Stimulated activated CD8-positive, alpha-beta memory T cell treated with anti-CD3 and anti-CD28 coated beads, Interleukin-4, amount 100 ng/mL, for 48 hours (primary cell): ENCODE results near the gene ARHGEF12.

Experiments
- DNase-seq: peaks from one replicate; pipeline ENCODE4 v3.0.0-alpha.2; 2020

The ARHGEF12 gene

DNA sequence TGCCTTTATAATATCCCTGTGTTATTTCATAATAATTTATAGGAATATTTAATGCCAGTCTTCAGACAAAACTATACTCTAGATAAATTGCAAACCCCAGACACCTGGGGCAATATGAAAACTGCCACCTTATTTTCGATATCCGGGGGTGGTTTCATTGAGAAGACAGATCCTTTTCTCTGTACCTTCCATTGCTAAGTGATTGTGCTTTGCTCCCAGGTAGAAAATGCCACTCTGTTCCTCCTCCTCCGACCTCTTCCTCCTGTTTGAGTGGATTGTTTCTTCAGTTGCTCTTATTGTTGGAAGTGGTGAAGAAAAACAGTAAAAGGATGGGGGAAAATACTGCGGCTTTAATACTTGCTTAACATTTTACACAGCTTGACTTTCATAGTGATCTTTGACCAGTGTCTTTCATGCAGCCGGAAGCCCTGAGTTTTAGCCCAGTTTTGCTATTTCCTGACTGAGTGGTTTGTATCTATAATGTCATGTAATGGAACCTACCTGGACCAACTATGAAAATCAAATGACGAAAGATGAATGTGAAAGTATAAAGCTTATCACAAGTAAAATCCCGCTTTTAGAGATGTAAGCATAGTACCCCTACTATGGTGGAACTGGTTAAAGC, 169.7 kb downstream of the ARHGEF12 start:
- DNase-seq = no peak

GRCh38 chr11:120509346-120510053, 173.3 kb downstream of the ARHGEF12 start:
- DNase-seq = no peak

DNA sequence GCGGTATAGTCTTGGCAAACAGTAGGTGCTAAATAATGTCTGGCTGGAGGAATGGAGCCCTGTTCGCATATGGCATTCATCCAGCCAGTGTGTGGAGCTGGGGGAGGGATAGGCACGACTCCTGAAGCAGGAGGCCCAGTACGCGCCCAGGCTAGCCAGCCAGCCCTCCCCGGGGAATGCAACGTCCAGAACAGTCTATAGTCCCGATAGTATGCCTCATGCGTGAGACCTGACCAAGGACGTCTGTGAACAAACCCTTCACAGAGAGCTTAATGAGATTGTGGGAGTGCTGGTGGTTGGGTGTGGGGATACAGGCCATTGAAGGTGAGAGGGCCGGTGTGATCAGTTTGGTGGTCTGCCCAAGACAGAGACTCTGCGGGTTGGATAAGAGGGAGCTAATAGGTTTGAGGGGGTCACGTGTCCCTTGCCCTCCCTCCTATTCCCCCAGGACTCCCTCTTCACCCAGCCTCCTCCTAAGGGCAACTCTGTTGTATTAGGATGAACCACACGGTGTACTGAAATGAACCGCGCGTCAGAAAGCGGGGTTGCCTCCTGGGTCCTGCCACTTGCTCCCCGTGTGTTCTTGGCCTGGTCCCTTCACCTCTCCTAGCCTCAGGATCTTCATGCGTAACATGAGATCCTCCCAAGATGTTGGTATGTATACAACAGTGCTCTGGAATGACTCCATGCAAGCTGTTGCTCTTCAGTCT, 174.3 kb downstream of the ARHGEF12 start:
- no peak for DNase-seq

GRCh38 chr11:120511116-120511819, 175.1 kb downstream of the ARHGEF12 start, which contains the start of gene GRIK4:
Gene GRIK4, plus strand, starts transcription at chr11:120511748. Its CDS starts 148,571 bp downstream, at chr11:120660319.
- DNase-seq = peak; percentile 91

GRCh38 chr11:120511820-120512738, 175.9 kb downstream of the ARHGEF12 start:
- peak; percentile 20 for DNase-seq

DNA sequence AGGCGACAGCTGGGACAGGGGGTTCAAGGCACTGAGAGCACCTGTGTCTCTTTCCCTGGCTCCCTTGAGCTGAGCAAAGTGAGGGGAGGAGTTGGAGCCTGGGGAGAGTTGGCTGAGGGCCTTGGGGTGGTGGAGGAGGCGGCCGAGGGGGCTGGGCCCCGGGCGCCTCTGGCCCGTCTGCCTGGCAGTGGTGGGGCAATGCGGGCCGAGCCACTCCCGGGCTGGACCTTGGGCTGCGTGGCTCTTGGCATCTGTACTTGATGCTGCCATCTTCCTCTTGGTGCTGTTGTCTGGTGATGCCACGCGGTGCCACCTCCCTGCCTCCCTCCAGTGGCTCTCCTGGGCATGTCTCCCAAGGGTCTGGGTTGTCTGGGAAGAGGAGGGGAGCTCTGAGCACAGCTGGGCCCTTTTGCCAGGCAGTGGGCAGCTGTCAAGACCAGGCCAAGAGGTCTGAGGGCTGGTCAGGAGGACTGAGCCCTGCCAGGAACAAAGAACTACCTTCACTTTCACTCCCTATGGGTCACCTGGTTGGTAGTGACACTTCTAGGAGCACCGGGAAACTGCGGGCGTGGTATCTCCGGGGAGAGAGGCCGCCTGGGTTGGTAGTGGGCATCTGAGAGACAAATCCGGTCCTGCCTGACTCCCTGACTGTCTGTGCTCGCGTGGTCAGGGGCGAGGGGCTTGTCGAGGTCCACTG, 176.7 kb downstream of the ARHGEF12 start:
- peak; percentile 15 for DNase-seq

GRCh38 chr11:120513436-120514315, 177.5 kb downstream of the ARHGEF12 start:
- DNase-seq = no peak

- no peak for DNase-seq
Measured at GRCh38 chr11:120514541-120515121, 178.4 kb downstream of the ARHGEF12 start.

- no peak for DNase-seq
Measured at GRCh38 chr11:120515186-120515723, 179.0 kb downstream of the ARHGEF12 start.

- DNase-seq = no peak
Measured at GRCh38 chr11:120516461-120517389, 180.5 kb downstream of the ARHGEF12 start.

GRCh38 chr11:120517390-120517761, 181.2 kb downstream of the ARHGEF12 start:
- DNase-seq = no peak

DNA sequence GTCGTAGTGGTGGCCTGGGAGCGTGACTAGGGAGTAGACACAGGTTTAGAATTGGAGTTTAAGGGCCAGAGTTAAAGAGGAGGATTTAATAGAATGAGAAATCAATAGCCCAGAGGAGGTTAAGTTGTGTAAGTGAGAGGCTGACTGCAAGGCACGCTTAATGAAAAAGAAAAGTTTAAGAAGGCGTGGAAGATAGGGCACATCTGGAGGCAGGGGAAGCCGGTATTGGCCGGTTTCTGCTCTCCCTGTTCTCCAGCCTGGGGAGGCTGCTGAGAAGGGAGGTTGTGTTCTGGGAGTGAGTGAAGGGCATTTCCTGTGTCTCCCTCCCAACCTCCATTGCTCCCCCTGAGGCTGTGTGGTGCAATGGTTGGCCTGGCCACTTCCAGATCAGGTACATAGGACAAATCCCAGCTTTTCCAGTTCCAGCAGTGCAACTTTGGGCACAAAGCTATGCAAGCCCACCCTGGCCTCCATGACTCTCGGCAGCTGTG, 181.6 kb downstream of the ARHGEF12 start:
- DNase-seq = no peak

DNA sequence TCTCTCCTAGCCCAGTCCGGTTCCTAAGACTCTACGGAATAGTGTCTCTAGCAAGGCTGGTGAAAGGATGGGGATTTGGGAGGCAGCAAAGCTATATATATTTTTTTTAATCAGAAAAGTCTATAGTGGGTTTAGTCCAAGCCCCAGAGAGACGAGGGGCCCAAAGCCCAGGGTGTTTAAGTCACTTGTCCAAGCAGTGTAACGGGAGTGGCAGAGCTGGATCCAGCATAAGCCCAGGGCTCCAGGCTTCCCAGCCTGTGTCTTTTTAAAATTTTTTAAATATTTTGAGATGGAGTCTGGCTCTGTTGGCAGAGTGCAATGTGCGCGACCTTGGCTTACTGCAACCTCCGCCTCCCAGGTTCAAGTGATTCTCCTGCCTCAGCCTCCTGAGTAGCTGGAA, 182.1 kb downstream of the ARHGEF12 start:
- DNase-seq = no peak

DNA sequence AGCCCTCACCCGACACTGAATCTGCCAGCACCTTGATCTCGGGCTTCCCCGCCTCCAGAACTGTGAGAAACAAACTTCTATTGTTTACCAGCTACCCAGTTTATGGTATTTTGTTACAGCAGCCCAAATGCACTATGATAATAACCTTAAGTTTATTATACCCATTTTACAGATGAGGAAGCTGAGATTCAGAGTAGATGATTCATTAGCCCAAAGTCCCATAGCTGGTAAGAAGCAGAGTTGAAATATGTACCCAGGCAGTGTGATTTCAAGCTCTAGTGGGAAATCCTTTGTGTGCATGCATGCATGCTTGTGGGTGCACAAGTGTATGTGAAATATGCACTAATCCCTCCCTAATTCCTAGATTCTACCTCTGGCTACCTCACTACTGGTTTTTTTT, 183.3 kb downstream of the ARHGEF12 start:
- no peak for DNase-seq

DNA sequence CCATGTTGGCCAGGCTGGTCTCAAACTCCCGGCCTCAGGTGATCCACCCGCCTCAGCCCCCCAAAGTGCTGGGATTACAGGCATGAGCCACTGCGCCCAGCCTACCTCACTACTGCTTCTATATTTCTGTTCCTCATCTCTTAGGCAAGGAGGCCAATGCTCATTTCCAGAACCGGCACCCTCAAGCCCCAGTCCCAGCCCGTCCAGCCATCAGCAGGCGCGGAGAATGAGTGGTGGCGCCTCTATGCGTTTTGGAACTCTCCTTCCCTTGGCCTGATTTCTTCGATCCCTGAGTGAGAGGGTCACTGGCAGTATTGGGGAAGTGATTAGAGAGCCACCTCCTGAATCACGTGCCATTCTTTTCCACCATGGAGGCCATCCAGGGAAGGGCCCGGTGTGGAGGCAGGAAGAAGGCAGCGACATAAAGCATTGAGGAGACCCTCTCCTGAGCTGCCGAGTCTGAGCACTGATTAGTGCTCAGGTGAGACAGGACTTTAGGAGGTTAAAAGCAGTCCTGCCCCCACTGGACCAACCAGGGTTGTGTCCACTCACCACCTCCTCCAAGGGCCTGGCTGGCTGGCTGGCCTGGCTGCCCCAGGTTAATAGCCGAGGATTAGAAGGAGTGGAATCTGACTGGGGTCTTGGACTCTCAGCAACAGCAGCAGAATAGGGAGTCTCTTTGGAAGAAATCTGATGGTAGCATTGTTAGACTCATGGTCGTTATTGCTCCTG, 184.0 kb downstream of the ARHGEF12 start:
- DNase-seq = no peak

DNA sequence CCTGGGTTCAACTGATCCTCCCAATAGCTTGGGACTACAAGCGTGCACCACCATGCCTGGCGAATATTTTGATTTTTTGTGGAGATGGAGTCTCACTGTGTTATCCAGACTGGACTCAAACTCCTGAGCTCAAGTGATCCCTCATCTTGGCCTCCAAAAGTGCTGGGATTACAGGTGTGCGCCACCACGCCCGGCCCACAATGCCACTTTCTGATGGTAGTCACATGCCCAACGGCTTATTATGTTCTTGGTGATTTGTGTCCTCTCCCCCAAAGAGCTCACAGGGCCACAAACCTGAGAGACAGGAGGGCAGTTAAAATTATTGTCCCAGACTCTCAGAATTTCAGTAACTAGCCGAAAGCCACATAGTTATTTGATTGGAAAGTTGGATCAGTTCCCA, 185.0 kb downstream of the ARHGEF12 start:
- DNase-seq = no peak

GRCh38 chr11:120522021-120522420, 185.8 kb downstream of the ARHGEF12 start:
- DNase-seq = no peak

DNA sequence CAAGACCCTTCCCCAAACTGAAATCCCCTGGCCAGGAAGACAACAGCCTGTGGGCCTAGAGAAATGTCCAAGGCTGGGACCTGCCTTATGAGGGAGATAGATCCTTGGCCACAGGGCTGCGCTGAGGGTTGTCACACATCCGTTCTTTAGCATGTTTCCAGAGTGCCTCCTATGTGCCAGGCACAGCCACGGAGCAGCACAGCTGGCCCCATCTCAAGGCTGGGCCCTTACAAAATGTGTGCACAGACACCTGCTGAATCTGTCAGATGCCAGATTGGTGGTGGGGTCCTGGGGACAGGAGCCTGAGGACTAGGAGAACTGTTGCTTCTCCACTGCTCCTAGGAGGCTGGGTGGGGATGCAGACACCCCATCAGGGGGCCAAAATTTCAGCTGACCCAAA, 186.5 kb downstream of the ARHGEF12 start:
- no peak for DNase-seq
